ENCODE data around the gene PROZ. TPM values are rescaled to one million over a fixed set of nuclear protein-coding genes. Genes with fewer than 3 reads are reported as not detected.

PROZ gene
- total and polyA plus RNA-seq, 12 donors = 0.03 to 0.20 TPM; not detected in 10

- H3K27me3 ChIP-seq = peaks cover 0 to 22% (median 4%) of the 10 kb centered on the region in 7 donors
- no peaks in the 10 kb centered on the region for H3K36me3 ChIP-seq
- intact Hi-C loops (cut with DNase I) = no loop called here
- DNase-seq (peak in 1 of 2 donors; percentile 73), ATAC-seq (peak; percentile 42 to 90 (median 68))
- peak overlapping the region in 9 of 10 donors; percentile 18 to 52 (median 42) for H3K4me3 ChIP-seq
- peaks cover 0 to 10% (median 5%) of the 10 kb centered on the region in 9 donors for H3K4me1 ChIP-seq
- H3K9me3 ChIP-seq = no peaks in the 10 kb centered on the region
- H3K27ac ChIP-seq = no peak overlapping the region
- 38 to 40% methylated on average over 60 of the region's 60 CpGs for WGBS, 2 donors
- TF ChIP-seq CTCF (IDR thresholded peaks at IDR 0.05) = no peak
Observed at GRCh38 chr13:113129921-113130750, 28.3 kb upstream of the PROZ start.

DNA sequence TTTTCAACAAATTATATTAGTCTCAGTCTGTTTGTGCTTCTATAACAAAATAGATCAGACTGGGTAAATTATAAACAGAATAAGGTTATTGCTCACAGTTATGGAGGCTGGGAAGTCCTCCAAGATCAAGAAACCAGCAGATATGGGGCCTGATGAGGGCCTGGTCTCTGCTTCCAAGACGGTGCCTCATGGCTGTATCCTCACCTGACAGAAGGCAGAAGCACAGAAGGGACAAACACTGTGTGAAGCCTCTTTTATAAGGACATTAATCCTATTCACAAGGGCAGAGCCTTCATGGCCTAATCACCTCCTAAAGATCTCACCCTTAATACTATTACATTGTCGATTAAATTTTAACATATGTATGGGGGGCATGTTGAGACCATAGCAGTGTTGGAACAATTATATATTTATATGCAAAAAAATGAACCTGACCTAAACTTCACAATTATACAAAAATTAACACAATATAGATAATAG is 23.1 kb upstream of the PROZ start:
- ATAC-seq (no peak), DNase-seq (no peak)
- WGBS, 2 donors = 82 to 91% methylated on average over 2 of the region's 2 CpGs
- Histone ChIP-seq H3K4me3 (no peak overlapping the region), H3K9me3 (no peaks in the 10 kb centered on the region), H3K36me3 (no peaks in the 10 kb centered on the region), H3K27me3 (peaks cover 0 to 13% (median 0%) of the 10 kb centered on the region in 7 donors), H3K27ac (no peak overlapping the region), H3K4me1 (peaks cover 0 to 2% (median 0%) of the 10 kb centered on the region in 9 donors)
- no peak for TF ChIP-seq CTCF (IDR thresholded peaks at IDR 0.05)
- intact Hi-C loops (cut with DNase I) = no loop called here

GRCh38 chr13:113137691-113138298 is 20.7 kb upstream of the PROZ start:
- intact Hi-C loops (cut with DNase I) = no loop called here
- no peak overlapping the region for H3K4me3 ChIP-seq
- H3K4me1 ChIP-seq = no peaks in the 10 kb centered on the region
- TF ChIP-seq CTCF (IDR thresholded peaks at IDR 0.05) = no peak
- WGBS, 2 donors = 87 to 90% methylated on average over 11 of the region's 11 CpGs
- no peak overlapping the region for H3K27ac ChIP-seq
- DNase-seq (no peak), ATAC-seq (no peak)
- H3K36me3 ChIP-seq = no peaks in the 10 kb centered on the region
- no peaks in the 10 kb centered on the region for H3K9me3 ChIP-seq
- peaks cover 0 to 6% (median 0%) of the 10 kb centered on the region in 7 donors for H3K27me3 ChIP-seq

DNA sequence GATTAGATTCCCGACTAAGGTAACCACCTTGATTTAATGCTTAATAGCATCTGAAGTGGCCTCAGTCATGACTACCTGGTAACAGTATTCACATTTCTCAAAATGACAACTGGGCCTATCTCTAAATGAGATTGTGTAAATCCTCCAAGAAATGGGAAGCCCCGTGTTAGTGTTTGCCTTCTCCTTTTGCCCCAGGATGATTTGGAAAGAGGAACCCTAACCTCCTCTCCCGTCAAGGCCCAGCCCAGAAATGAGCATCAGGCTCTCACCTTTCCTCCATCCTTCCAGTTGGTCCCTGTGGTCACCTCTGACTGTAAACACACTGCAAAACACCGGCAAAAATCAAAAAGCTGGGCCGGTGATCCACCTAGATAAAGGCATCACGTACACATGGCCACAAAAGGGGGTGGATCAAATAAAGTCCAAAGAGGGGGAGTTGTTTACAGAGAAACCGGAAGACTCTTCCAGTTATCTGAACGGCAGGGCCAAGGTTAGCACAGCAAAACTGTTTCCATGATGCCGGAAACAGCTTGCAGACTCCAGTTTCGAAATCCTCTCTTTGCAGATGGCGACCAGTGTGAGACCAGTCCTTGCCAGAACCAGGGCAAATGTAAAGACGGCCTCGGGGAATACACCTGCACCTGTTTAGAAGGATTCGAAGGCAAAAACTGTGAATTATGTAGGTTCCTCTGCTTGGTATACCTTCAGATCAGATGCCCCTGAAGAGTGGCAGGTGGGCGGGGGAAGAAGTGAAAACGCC is 19.5 kb upstream of the PROZ start:
- intact Hi-C loops (cut with DNase I) = no loop called here
- Histone ChIP-seq H3K4me3 (no peak overlapping the region), H3K27ac (no peak overlapping the region), H3K36me3 (no peaks in the 10 kb centered on the region), H3K4me1 (no peaks in the 10 kb centered on the region), H3K27me3 (no peaks in the 10 kb centered on the region), H3K9me3 (no peaks in the 10 kb centered on the region)
- TF ChIP-seq CTCF (IDR thresholded peaks at IDR 0.05) = no peak
- DNase-seq (no peak), ATAC-seq (no peak)
- 75 to 85% methylated on average over 16 of the region's 16 CpGs for WGBS, 2 donors
